SH-SY5Y (cell line): ENCODE measurements around the gene CADPS2.

Source experiments
- GATA2 ChIP-seq: IDR thresholded peaks from 2 replicates; pipeline ENCODE4 v1.6.1; 2011; ENCODE audit warnings: mild to moderate bottlenecking, low read depth, low read length
- GATA3 ChIP-seq: IDR thresholded peaks from 2 replicates; pipeline ENCODE4 v1.6.1; 2011; ENCODE audit warnings: low read depth, mild to moderate bottlenecking, low read length, moderate library complexity

CADPS2 gene

DNA sequence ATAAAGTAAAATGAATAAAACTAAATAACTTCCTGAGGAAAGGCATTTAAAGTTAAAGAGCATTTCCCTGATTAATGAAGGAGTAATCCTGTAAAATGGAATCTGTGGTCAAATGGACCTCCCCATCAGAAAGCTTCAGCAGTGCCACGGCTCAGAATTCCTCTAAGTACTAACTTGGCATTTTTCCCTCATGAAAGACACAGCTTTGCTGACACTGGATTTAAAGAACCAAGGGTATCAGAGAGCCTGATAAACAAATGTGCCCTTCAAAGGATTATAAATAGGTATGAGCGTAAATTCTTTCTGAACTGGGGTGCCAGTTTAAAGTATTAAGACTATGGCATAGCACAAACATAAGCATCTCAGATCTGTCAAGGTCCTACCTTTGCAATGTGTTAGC lies 159.4 kb downstream of the CADPS2 start:
- no peak for TF ChIP-seq GATA3
- no peak for TF ChIP-seq GATA2

DNA sequence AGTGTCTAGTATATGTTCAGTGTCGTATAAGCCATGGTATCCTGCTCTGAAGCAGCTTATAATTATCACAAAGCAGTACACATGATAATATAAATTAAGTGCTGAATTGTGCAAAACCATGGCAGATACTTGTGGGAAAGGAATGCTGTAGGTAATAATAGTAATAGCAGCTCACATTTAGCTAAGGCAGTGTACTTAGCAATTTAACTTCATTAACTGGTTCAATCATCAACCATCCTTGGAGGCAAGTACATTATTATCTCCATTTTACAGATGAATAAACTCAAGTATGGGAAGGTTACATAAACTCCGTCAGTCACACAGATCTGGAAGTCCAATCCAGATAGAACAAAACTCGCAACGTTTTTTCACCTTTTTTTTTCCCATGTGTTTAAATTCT lies 161.9 kb downstream of the CADPS2 start:
- no peak for TF ChIP-seq GATA2
- no peak for TF ChIP-seq GATA3

DNA sequence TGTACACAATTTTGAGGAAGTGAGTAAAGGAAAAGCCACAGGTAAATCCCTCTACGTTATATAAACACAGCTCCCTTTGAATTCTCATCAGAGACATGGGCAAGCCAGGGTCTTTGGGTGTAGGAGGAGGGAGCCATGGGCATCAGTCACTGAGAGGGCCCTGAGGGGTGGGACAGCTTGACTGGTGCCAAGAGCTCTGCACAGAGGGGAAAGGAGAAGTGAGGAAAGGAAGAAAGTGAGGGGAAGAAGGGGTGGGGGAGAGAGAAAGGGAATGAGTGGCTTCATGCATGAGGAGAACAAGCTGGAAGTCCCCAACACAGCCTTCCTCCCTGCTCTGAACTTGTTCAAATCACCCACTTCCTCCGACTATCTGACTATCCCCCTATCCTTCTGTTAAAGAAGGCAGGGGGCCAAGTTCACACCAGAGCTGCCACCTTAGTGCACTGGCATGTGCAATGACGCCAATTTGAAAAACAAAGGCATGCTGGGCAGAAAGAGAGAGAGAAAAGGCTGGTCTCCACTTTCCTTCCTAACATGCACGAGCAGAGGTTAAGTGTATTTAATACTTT lies 167.2 kb downstream of the CADPS2 start:
- TF ChIP-seq GATA3 (no peak), GATA2 (no peak)

DNA sequence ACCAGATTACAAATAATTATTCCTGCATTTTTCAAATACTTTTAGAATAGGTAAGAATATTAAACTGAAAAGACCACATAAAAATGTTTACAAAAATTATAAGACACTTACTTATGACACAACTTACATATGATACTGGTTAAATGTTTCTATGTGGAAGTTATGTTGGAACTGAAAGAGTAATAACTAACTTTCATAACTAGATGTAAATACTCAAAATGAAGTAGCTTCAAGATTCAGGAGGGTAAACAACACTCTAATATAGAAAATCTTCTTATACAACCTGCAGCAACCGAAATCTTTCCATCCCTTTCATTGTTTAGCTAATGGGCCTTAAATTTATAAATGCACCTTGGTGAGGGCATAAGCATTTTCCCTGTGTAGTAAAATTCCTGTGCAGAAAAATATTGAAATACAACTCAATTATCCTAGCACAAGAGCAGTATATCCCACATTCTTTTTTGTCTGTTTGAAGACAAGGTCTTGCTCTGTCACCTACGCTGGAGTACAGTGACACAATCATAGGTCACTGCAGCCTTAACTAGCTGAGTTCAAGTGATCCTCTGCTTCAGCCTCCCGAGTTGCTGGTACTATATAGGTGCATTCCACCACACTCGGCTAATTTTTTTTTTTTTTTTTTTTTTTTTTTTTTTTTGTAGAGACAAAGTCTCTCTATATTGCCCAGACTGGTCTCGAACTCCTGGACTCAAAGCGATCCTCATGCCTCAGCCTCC lies 168.7 kb downstream of the CADPS2 start:
- TF ChIP-seq GATA2 (no peak), GATA3 (no peak)

DNA sequence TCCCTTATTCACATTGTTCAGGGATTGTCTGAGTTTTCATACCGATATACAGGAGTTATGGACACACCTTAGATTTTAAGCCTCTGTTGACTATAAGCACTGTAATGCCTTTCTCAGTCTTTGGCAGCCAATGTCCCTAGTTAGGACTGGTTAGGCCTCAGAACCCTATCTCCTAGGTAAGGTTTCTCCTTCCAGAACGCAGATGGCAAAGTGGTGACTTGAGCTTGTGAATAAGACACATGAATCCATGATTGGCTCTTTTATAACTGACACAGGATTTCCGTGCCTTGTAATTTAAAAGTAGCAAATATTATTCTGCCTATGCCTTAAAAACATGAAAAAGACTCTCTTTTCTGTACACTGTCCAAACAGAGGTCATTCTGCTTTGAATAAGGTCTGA lies 171.1 kb downstream of the CADPS2 start:
- no peak for TF ChIP-seq GATA2
- TF ChIP-seq GATA3, result no peak

DNA sequence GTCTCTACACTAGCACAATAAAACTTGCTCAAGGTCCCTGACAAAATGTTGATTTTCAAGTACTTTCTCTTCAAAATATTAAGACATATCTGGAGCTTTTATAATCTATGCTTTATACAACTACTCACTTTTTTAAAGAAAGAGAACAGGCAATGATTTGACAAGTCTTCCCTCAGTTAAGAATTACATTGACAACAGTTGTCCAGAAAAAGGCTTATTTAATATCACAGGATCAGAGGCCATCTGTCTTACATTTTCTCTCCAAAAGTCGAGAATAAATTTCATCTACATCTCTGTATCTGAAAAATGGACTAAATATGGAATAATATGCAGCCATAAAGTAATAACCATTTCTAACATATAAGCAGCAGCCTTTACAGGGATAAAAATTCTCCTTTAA lies 175.3 kb downstream of the CADPS2 start:
- TF ChIP-seq GATA3 (no peak), GATA2 (no peak)

DNA sequence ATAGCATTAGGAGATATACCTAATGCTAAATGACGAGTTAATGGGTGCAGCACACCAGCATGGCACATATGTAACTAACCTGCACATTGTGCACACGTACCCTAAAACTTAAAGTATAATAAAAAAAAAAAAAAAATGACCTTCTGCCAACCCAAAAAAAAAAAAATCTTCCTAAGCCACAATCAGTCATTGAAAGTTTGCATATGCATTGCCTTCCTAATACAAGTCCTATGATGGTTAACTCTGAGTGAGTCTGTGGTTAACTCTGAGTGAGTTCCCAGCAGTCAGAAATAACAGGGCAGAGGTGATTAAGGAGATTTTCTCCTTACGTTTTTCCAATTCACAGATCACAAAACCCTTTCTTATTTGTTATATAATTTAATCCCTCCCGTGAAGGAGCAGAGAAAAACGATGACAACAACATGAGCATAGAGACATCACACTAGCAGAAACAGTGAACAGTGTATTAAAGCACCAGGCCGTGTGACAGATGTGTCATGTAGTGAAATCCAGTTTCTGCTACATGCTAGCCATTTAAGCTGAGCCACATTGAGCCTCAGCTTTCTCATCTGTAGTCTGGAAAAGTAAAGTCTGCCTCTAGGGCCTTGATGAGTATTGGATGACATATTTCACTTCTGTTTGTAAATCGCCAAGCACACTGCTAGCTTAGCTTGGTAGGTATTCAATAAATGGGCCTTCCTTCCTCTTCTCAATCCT lies 176.2 kb downstream of the CADPS2 start:
- TF ChIP-seq GATA2 (no peak), GATA3 (no peak)

DNA sequence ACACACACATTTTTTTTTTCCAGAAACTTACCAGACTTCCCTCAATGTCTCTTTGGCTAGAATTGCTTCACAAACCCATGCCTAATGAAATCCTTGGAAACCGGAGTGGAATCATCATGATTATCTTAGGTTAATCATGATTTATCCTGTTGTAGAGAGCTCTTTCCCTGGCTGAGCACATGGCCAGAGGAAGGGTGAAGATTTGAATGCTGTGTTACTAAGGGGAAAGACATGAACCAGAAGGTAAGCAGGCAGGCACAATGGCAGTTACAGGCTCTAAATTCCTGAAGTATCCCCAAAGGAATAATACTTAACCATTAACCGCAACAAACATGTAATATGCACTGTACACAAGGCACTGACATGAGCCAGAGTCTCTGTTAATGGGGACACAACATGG lies 179.4 kb downstream of the CADPS2 start:
- TF ChIP-seq GATA3, result no peak
- no peak for TF ChIP-seq GATA2

DNA sequence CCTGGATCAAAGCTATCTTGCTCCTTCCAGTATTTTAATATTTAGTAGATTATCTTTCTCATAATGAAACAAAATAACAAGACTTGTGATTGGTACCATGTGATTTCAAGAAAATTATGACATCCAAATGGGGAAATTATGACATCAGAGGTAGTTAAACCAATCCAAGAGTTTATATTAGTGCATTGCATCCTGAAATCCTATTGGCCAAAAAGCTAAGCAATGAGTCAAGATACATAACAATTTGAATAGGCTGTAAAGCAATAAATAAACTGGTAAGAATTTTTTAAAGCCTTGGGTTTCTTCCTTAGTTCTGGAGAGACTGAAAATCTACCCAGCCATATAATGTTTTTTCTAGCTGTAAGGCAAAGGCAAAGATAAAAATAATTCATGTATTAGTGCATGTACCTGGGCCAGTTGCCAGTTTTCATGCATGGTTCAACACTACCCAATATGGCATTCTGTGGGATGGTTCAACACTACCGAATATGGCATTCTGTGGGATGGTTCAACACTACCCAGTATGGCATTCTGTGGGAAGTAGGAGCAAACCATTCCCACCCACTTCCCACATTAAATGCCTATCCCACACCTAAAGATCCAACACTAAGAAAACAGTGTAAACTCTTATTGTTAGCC lies 183.3 kb downstream of the CADPS2 start, which contains the start of gene RNF148:
Gene RNF148 (minus strand): TSS at position 51 of the 639 bp plus-strand sequence. CDS start 172 bp downstream, outside the sequence.
- TF ChIP-seq GATA2, result no peak
- no peak for TF ChIP-seq GATA3

DNA sequence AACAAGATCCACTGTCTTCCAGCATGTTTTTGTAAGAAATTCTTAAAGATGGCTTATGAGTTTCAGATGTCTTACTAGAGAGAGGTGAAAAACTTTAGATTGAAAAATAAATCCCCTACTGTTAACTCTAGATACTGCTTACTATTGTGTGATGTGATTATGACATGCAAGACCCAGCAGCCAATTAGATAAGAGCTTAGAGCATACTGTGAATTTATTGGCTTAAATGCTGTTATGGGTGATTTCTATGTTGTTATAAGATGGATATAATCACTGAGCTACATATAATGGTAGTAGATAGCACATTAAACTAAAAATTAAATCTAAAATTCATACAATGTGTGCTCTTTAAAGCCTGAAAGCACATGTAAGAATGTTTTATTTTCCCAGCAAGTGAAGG lies 187.2 kb downstream of the CADPS2 start, which contains the start of gene RNF133:
Gene RNF133 (minus strand): TSS at position 101 of the 400 bp plus-strand sequence. CDS start 199 bp downstream, outside the sequence.
- TF ChIP-seq GATA2 (no peak), GATA3 (no peak)

DNA sequence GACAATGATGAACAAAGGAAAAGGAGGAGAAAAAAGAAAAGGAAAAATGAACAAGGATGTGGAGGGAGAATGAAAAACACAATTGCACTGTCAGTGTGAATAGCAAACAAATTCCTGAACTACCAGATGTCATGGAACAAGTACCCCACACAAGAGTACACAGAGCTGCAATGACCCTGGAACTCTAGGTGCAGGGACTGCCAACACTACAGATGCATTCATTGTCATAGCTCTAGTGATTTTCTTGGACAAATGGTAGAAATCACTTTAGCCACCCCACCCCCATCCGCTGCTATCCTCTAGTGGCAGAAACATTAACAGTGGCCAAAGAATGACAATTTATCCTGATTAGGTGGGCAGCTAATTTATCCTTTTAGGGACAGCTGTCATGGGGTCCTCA lies 190.4 kb downstream of the CADPS2 start:
- no peak for TF ChIP-seq GATA2
- no peak for TF ChIP-seq GATA3

DNA sequence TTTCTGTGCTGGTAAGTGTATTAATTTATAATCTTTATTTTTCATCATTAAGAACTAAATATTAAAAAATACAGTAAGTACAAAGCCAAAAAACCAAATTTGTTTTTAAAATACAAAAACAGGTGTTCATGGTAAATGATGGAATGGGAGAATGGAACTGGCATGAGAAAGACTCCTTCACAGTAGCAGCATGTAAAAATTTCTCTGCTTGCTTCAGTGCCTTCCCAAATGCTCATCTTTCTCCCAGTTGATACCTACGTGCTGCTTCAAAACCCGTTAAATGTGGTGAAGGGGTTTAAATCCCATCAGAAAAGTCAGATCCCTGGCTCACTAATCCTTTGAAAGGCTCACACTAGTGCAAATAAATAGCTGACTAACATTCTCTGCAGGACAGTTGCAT lies 191.6 kb downstream of the CADPS2 start:
- TF ChIP-seq GATA2, result no peak
- TF ChIP-seq GATA3, result no peak

DNA sequence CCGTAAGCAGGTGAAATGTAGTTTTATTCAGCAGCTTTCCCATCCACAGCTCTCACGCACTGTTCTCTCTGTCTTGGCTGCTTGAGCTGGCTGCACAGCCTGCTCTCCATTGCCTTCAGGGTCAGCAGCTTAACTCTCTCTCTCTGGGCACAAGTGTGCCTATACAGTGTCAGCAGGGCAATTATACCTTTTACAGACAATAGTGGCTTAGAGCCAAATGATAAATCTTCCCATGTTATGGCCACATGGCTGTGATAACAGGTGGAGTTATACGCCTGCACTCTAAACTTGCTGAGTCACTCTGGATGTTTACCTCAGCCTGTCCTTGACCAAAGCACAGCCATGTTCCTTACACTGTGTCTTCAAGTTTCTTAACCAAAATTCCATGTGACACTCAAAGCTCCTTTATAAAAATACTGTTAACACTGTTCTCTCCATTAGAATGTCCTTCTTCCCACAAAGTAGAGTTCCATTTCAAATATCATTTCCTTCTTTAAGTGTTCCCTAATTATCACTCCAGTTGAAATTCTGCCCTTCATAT lies 193.4 kb downstream of the CADPS2 start:
- TF ChIP-seq GATA2 (no peak), GATA3 (no peak)
